ENCODE measurements around the gene PPP1R14C. TPM values are rescaled to one million over a fixed set of nuclear protein-coding genes. Genes with fewer than 3 reads are reported as not detected.

PPP1R14C gene
- total and polyA plus RNA-seq, 10 of the 15 experiments (the other 5 are each of a cell fraction or from before 2014, with no cell fraction given) = 0.07 to 1.6 (median 0.13) TPM; not detected in 4

DNA sequence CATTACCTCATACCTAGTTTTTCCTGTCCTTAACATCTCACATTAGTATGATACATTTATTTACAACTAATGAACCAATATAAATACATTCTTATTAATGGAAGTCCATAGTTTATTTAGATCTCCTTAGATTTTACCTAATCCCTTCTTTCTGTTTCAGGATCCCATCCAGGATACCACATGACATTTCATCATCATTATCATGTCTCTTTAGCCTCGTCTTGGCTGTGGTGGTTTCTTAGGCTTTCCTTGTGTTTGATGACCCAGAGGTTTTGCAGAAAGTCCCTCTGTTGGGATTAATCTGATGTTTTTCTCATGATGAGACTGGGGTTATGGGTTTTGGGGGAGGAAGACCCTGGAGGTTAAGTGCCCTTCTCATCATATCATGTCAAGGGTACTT, 136.7 kb downstream of the PPP1R14C start:
- WGBS (ENCODE audit: insufficient coverage, insufficient replicate concordance, low lambda C conversion rate, missing lambda C conversion rate) = 0% methylated on average over 1 of the region's 1 CpG
- no TSS peak for BruUV-seq (replicated peaks)
- H3K27ac ChIP-seq (ENCODE audit: control insufficient read depth, insufficient read depth) = no peak overlapping the region
- H3K4me1 ChIP-seq (ENCODE audit: control insufficient read depth, insufficient read depth, low read length) = no peaks in the 10 kb centered on the region
- no peak overlapping the region for H3K4me3 ChIP-seq
- FAIRE-seq (no peak), ATAC-seq (no peak), DNase-seq (ENCODE audit: low read depth, low spot score) (no peak)
- ChIA-PET RAD21 (ENCODE audit: unreplicated experiment) (no interaction called here), SMC1A (ENCODE audit: uncharacterized antibody, unreplicated experiment) (no interaction called here), POLR2A (no interaction called here), CTCF (interaction anchor here (0.6 kb wide), 1 partner anchor 401 kb away, joined by 3 read pairs; no protein-coding TSS in a partner anchor)
- H3K27me3 ChIP-seq (replicated peaks in 1 of 2; ENCODE audit: control insufficient read depth in 2 of 2, insufficient read depth in 2 of 2, low read length in 1 of 2) = no peaks in the 10 kb centered on the region
- no peak overlapping the region for H2AFZ ChIP-seq (ENCODE audit: control insufficient read depth, low read depth, low read length)
- no peak overlapping the region for H3K4me2 ChIP-seq (ENCODE audit: control insufficient read depth, insufficient read depth)
- H4K20me1 ChIP-seq (ENCODE audit: control insufficient read depth, insufficient read depth) = no peaks in the 10 kb centered on the region
- no peaks in the 10 kb centered on the region for H3K79me2 ChIP-seq (ENCODE audit: control insufficient read depth, insufficient read depth, low read length)
- no peaks in the 10 kb centered on the region for H3K36me3 ChIP-seq (ENCODE audit: control insufficient read depth in 2 of 2, insufficient read depth in 2 of 2, low read length in 1 of 2)
- in situ Hi-C loops (cut with MboI) = no loop called here
- no peak overlapping the region for H3K9ac ChIP-seq (ENCODE audit: control insufficient read depth, insufficient read depth, low read length)
- TF ChIP-seq PML (IDR thresholded peaks at IDR 0.05; ENCODE audit: low read length) = no peak
- TF ChIP-seq YBX1 (IDR thresholded peaks at IDR 0.05) = no peak
- TF ChIP-seq FOS (IDR thresholded peaks at IDR 0.05; ENCODE audit: borderline replicate concordance, extremely low read depth, insufficient read length) = no peak
- TF ChIP-seq SMC3 (IDR thresholded peaks at IDR 0.05; ENCODE audit: borderline replicate concordance, low read length) = no peak
- intact Hi-C loops (cut with micrococcal nuclease; ENCODE audit: unreplicated experiment) = no loop called here
- H3K9me3 ChIP-seq (replicated peaks; ENCODE audit: control insufficient read depth, insufficient read depth, low read length) = no peaks in the 10 kb centered on the region

- no peak for FAIRE-seq
- ChIA-PET RAD21 (ENCODE audit: unreplicated experiment) (no interaction called here), SMC1A (ENCODE audit: uncharacterized antibody, unreplicated experiment) (interaction anchor here (1.3 kb wide), 1 partner anchor 14 kb away, joined by 3 read pairs; no protein-coding TSS in a partner anchor), CTCF (interaction anchor here (0.5 to 0.9 kb wide), 2 partner anchors 13 to 200 kb away, joined by 4 read pairs; no protein-coding TSS in a partner anchor), POLR2A (no interaction called here)
- H3K36me3 ChIP-seq (ENCODE audit: control insufficient read depth in 2 of 2, insufficient read depth in 2 of 2, low read length in 1 of 2) = no peaks in the 10 kb centered on the region
- no TSS peak for BruUV-seq (replicated peaks)
- ATAC-seq = no peak
- no peak overlapping the region for H2AFZ ChIP-seq (ENCODE audit: control insufficient read depth, low read depth, low read length)
- in situ Hi-C loops (cut with MboI) = no loop called here
- no peaks in the 10 kb centered on the region for H3K9me3 ChIP-seq (replicated peaks; ENCODE audit: control insufficient read depth, insufficient read depth, low read length)
- H3K79me2 ChIP-seq (ENCODE audit: control insufficient read depth, insufficient read depth, low read length) = no peaks in the 10 kb centered on the region
- no peaks in the 10 kb centered on the region for H3K4me1 ChIP-seq (ENCODE audit: control insufficient read depth, insufficient read depth, low read length)
- H3K27ac ChIP-seq (ENCODE audit: control insufficient read depth, insufficient read depth) = no peak overlapping the region
- WGBS (ENCODE audit: insufficient coverage, insufficient replicate concordance, low lambda C conversion rate, missing lambda C conversion rate) = 50% methylated on average over 1 of the region's 1 CpG
- no peaks in the 10 kb centered on the region for H4K20me1 ChIP-seq (ENCODE audit: control insufficient read depth, insufficient read depth)
- H3K9ac ChIP-seq (ENCODE audit: control insufficient read depth, insufficient read depth, low read length) = no peak overlapping the region
- no peak for DNase-seq (ENCODE audit: low read depth, low spot score)
- peaks cover 0 to under 1% of the 10 kb centered on the region in 2 experiments; a peak in 1 of 4 replicates for H3K27me3 ChIP-seq (replicated peaks in 1 of 2; ENCODE audit: control insufficient read depth in 2 of 2, insufficient read depth in 2 of 2, low read length in 1 of 2)
- H3K4me3 ChIP-seq = no peak overlapping the region
- H3K4me2 ChIP-seq (ENCODE audit: control insufficient read depth, insufficient read depth) = no peak overlapping the region
- intact Hi-C loops (cut with micrococcal nuclease; ENCODE audit: unreplicated experiment) = no loop called here
- TF ChIP-seq YY1 (IDR thresholded peaks at IDR 0.05; ENCODE audit: low read depth, low read length) = no peak
- TF ChIP-seq CREB1 (IDR thresholded peaks at IDR 0.05; ENCODE audit: low read depth) = no peak
- TF ChIP-seq CBFB (IDR thresholded peaks at IDR 0.05; ENCODE audit: low read depth) = no peak
- TF ChIP-seq JUNB (IDR thresholded peaks at IDR 0.05) = no peak
- TF ChIP-seq IRF4 (IDR thresholded peaks at IDR 0.05; ENCODE audit: low read depth, low read length) = no peak
- TF ChIP-seq PAX8 (IDR thresholded peaks at IDR 0.05) = no peak
- no peak for TF ChIP-seq TARDBP (IDR thresholded peaks at IDR 0.05; ENCODE audit: borderline replicate concordance)
- TF ChIP-seq, protein P1, sequence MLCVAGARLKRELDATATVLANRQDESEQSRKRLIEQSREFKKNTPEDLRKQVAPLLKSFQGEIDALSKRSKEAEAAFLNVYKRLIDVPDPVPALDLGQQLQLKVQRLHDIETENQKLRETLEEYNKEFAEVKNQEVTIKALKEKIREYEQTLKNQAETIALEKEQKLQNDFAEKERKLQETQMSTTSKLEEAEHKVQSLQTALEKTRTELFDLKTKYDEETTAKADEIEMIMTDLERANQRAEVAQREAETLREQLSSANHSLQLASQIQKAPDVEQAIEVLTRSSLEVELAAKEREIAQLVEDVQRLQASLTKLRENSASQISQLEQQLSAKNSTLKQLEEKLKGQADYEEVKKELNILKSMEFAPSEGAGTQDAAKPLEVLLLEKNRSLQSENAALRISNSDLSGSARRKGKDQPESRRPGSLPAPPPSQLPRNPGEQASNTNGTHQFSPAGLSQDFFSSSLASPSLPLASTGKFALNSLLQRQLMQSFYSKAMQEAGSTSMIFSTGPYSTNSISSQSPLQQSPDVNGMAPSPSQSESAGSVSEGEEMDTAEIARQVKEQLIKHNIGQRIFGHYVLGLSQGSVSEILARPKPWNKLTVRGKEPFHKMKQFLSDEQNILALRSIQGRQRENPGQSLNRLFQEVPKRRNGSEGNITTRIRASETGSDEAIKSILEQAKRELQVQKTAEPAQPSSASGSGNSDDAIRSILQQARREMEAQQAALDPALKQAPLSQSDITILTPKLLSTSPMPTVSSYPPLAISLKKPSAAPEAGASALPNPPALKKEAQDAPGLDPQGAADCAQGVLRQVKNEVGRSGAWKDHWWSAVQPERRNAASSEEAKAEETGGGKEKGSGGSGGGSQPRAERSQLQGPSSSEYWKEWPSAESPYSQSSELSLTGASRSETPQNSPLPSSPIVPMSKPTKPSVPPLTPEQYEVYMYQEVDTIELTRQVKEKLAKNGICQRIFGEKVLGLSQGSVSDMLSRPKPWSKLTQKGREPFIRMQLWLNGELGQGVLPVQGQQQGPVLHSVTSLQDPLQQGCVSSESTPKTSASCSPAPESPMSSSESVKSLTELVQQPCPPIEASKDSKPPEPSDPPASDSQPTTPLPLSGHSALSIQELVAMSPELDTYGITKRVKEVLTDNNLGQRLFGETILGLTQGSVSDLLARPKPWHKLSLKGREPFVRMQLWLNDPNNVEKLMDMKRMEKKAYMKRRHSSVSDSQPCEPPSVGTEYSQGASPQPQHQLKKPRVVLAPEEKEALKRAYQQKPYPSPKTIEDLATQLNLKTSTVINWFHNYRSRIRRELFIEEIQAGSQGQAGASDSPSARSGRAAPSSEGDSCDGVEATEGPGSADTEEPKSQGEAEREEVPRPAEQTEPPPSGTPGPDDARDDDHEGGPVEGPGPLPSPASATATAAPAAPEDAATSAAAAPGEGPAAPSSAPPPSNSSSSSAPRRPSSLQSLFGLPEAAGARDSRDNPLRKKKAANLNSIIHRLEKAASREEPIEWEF (IDR thresholded peaks at IDR 0.05; ENCODE audit: insufficient replicate concordance, low read depth, low read length) = no peak
- TF ChIP-seq, protein P2, sequence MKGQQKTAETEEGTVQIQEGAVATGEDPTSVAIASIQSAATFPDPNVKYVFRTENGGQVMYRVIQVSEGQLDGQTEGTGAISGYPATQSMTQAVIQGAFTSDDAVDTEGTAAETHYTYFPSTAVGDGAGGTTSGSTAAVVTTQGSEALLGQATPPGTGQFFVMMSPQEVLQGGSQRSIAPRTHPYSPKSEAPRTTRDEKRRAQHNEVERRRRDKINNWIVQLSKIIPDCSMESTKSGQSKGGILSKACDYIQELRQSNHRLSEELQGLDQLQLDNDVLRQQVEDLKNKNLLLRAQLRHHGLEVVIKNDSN (IDR thresholded peaks at IDR 0.05; ENCODE audit: borderline replicate concordance, extremely low read length, insufficient read depth, low read depth, low read length) = no peak
- no peak for TF ChIP-seq EZH2 (IDR thresholded peaks at IDR 0.05; ENCODE audit: borderline replicate concordance, control insufficient read depth, low read depth, low read length)
Observed at GRCh38 chr6:150280703-150281102, 137.9 kb downstream of the PPP1R14C start.

Data from GM12878 (cell line).